Right lobe of liver (tissue), 4 donors: ENCODE results near the gene CCDC24.

Experiments
- POLR2A ChIP-seq: fragments of 450-650 bp; IDR thresholded peaks from one replicate; pipeline ENCODE4 v1.6.1; 2017; ENCODE audit warnings: antibody characterized with exemption, mild to moderate bottlenecking
- TF ChIP-seq, protein P1 (sequence below), 4 donors: fragments of 200-600 bp in 3 of 4; fragments of 450-650 bp in 1 of 4; IDR thresholded peaks; one replicate each; pipeline versions ENCODE4 v1.5.1 to v1.8.0; 2016 to 2022; ENCODE audit warnings: antibody characterized with exemption in 4 of 4, mild to moderate bottlenecking in 2 of 4
- donor health status: DM: no; HTN: no; CAD: no.
- donor health status: DM: no; HTN: no; CAD: no.
- donor health status: DM: no; HTN: yes; CAD: no.

- TF ChIP-seq, protein P1, sequence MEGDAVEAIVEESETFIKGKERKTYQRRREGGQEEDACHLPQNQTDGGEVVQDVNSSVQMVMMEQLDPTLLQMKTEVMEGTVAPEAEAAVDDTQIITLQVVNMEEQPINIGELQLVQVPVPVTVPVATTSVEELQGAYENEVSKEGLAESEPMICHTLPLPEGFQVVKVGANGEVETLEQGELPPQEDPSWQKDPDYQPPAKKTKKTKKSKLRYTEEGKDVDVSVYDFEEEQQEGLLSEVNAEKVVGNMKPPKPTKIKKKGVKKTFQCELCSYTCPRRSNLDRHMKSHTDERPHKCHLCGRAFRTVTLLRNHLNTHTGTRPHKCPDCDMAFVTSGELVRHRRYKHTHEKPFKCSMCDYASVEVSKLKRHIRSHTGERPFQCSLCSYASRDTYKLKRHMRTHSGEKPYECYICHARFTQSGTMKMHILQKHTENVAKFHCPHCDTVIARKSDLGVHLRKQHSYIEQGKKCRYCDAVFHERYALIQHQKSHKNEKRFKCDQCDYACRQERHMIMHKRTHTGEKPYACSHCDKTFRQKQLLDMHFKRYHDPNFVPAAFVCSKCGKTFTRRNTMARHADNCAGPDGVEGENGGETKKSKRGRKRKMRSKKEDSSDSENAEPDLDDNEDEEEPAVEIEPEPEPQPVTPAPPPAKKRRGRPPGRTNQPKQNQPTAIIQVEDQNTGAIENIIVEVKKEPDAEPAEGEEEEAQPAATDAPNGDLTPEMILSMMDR (IDR thresholded peaks at IDR 0.05) = peak in 1 of 4 donors; percentile 14
- peak; percentile 27 for TF ChIP-seq POLR2A
Measured at GRCh38 chr1:43969746-43970466, 21.5 kb upstream of the CCDC24 start, which contains the start of gene DPH2.
